Endothelial cell of umbilical vein (primary cell): ENCODE measurements around the gene SRPK1. TPM values are rescaled to one million over a fixed set of nuclear protein-coding genes. Genes with fewer than 3 reads are reported as not detected.
"Not testable (repeated sequence)": the region's sequence is repeated elsewhere in the genome, so short reads cannot be mapped to it uniquely, and the experiment has no call there.

Experiments used
- BruUV-seq: library from RNA; stranded (reverse); fragments of 400-500 nt; replicated peaks from 2 replicates; lab custom pipeline; 2021; lab: Mats Ljungman, UMichigan
- CTCF ChIA-PET: fragments of 300-600, 350-600 bp; sonication (Branson Sonifier 250); formaldehyde crosslinking; loops from one replicate; lab custom pipeline; 2021; ENCODE audit warnings: antibody characterized with exemption, inconsistent platforms; lab: Charles Lee
- POLR2A ChIA-PET: fragments of 300-600, 350-600 bp; sonication (Branson Sonifier 250); formaldehyde crosslinking; loops from one replicate; lab custom pipeline; 2021; ENCODE audit warnings: antibody characterized with exemption, inconsistent platforms; lab: Charles Lee
- DNase-seq: peaks from one replicate; pipeline ENCODE4 v3.0.0-alpha.2; 2011; ENCODE audit warnings: low read depth, low spot score
- FAIRE-seq: peaks from 2 replicates; lab custom pipeline; 2011; peaks lifted over from hg19 to GRCh38; lab: Jason Lieb, UNC
- H2AFZ ChIP-seq: 2 replicates; pipeline ENCODE4 v1.6.0; 2012; ENCODE audit warnings: low read depth, low read length, control low read depth, inconsistent platforms
- H3K27ac ChIP-seq: 2 replicates; pipeline ENCODE4 v1.5.1; 2011; ENCODE audit warnings: low read depth, mild to moderate bottlenecking, control low read depth, low read length, moderate library complexity; ENCODE audit not compliant: insufficient read depth
- H3K27me3 ChIP-seq, 2 experiments: 2 replicates each; pipeline versions ENCODE4 v1.6.0 to v1.6.1; 2011; ENCODE audit warnings: low read length in 2 of 2, mixed read lengths in 1 of 2; ENCODE audit not compliant: control insufficient read depth in 2 of 2, insufficient read depth in 2 of 2
- H3K36me3 ChIP-seq, 2 experiments: 2 replicates in 1 of 2; 3 replicates in 1 of 2; pipeline ENCODE4 v1.5.1; 2011; ENCODE audit warnings: low read length in 2 of 2, mild to moderate bottlenecking in 1 of 2, moderate library complexity in 1 of 2; ENCODE audit not compliant: control insufficient read depth in 2 of 2, insufficient read depth in 2 of 2; ENCODE audit errors: extremely low read depth in 1 of 2
- H3K4me1 ChIP-seq: 3 replicates; pipeline ENCODE4 v1.5.1; 2011; ENCODE audit warnings: mild to moderate bottlenecking, low read length; ENCODE audit not compliant: control insufficient read depth, insufficient read depth; ENCODE audit errors: extremely low read depth
- H3K4me2 ChIP-seq: 2 replicates; pipeline ENCODE4 v1.6.1; 2011; ENCODE audit warnings: low read length, control low read depth, mixed read lengths; ENCODE audit not compliant: insufficient read depth
- H3K4me3 ChIP-seq, 3 experiments: fragments of 200-600 bp in 1 of 3; sonication (generic), shearing (Covaris generic) in 1 of 3; replicated peaks in 1 of 3; 2 replicates each; pipeline ENCODE4 v1.5.1; 2011 to 2016; ENCODE audit warnings: control low read depth in 3 of 3, low read length in 3 of 3, mild to moderate bottlenecking in 2 of 3, inconsistent platforms in 1 of 3, low read depth in 1 of 3, moderate library complexity in 1 of 3; ENCODE audit not compliant: insufficient read depth in 1 of 3
- H3K79me2 ChIP-seq: 2 replicates; pipeline ENCODE4 v1.6.0; 2012; ENCODE audit warnings: low read length, inconsistent platforms; ENCODE audit not compliant: control insufficient read depth, insufficient read depth
- H3K9ac ChIP-seq: replicated peaks from 2 replicates; pipeline ENCODE3; 2011; ENCODE audit warnings: low read length, control low read depth; ENCODE audit not compliant: insufficient read depth; ENCODE audit errors: extremely low read depth
- H3K9me1 ChIP-seq: replicated peaks from 3 replicates; pipeline ENCODE4 v1.6.0; 2011; ENCODE audit warnings: mild to moderate bottlenecking, low read length; ENCODE audit not compliant: control insufficient read depth, insufficient read depth; ENCODE audit errors: extremely low read depth
- H3K9me3 ChIP-seq: replicated peaks from 2 replicates; pipeline ENCODE4 v1.5.1; 2012; ENCODE audit warnings: low read length, inconsistent platforms; ENCODE audit not compliant: control insufficient read depth, insufficient read depth
- H4K20me1 ChIP-seq: replicated peaks from 2 replicates; pipeline ENCODE3; 2011; ENCODE audit warnings: mild to moderate bottlenecking, low read length; ENCODE audit not compliant: control insufficient read depth, insufficient read depth; ENCODE audit errors: extremely low read depth
- FOS ChIP-seq: IDR thresholded peaks from 2 replicates; pipeline ENCODE4 v1.6.1; 2011; ENCODE audit warnings: mild to moderate bottlenecking, low read length, moderate library complexity, borderline replicate concordance; ENCODE audit not compliant: insufficient read depth
- POLR2AphosphoS5 ChIP-seq: IDR thresholded peaks from 2 replicates; pipeline ENCODE4 v1.6.1; 2012; ENCODE audit warnings: low read depth, mild to moderate bottlenecking, control low read depth, low read length, moderate library complexity; ENCODE audit not compliant: insufficient read depth
- dilution Hi-C: fragments of 300-500 bp; cut with MboI; formaldehyde crosslinking; loops from one replicate; pipeline ENCODE4 v1.15.0; 2019; ENCODE audit warnings: low sequenced_read_pairs; ENCODE audit not compliant: extremely low pct_ligation_motif_present
- intact Hi-C: fragments of 100-400 bp; cut with micrococcal nuclease; formaldehyde crosslinking; loops from one replicate; pipeline ENCODE4 v1.10.0; 2022
- polyA plus RNA-seq, 4 experiments: library from polyadenylated mRNA; depleted of rRNA in 3 of 4; stranded (reverse) in 3 of 4; unstranded in 1 of 4; fragments of >200 nt; gene quantifications; 2 replicates each; pipeline versions ENCODE4 v1.2.1 to v1.2.3, GENCODE V29; 2011 to 2012; ENCODE audit warnings: missing spikeins in 1 of 4
- total RNA-seq: library from RNA; stranded (reverse); gene quantifications from 2 replicates; pipeline ENCODE4 v1.2.3, GENCODE V29; 2021
- TF ChIP-seq, protein P1 (sequence below): IDR thresholded peaks from 2 replicates; pipeline ENCODE4 v1.6.1; 2011; ENCODE audit not compliant: insufficient read depth, insufficient read length

Gene SRPK1
- total and polyA plus RNA-seq, 2 donors (not counting 3 experiments of a cell fraction or from before 2014, with no cell fraction given) = 18.9 to 72.7 TPM

DNA sequence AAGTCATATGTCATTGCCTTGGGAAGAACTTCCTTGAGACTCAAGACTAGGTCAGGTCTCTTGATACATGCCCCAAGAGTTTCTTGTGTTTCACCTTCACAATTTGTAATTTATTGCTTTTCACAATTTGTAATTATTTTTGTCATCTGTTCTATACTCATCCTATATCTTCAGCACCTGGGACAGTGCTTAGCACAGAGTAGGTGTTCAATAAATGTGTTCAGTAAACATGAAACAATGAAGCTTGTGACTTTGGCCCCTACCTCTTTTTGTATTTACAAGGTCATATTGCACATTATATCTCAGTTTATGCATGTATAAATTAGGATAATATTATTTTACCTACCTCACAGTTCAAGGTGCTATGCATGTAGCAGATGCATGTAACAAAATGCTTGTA is 21.5 kb upstream of the SRPK1 start:
- no peak overlapping the region for H3K27ac ChIP-seq
- FAIRE-seq = no peak
- BruUV-seq = no TSS peak
- H4K20me1 ChIP-seq = no peaks in the 10 kb centered on the region
- H3K79me2 ChIP-seq = no peaks in the 10 kb centered on the region
- no peaks in the 10 kb centered on the region for H3K4me1 ChIP-seq
- TF ChIP-seq FOS (no peak), POLR2AphosphoS5 (no peak)
- TF ChIP-seq, protein P1, sequence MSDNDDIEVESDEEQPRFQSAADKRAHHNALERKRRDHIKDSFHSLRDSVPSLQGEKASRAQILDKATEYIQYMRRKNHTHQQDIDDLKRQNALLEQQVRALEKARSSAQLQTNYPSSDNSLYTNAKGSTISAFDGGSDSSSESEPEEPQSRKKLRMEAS = no peak
- intact Hi-C loops (no loop called here), dilution Hi-C loops (no loop called here)
- no peak overlapping the region for H2AFZ ChIP-seq
- no peaks in the 10 kb centered on the region for H3K36me3 ChIP-seq
- ChIA-PET CTCF (no interaction called here), POLR2A (no interaction called here)
- H3K9me3 ChIP-seq = no peaks in the 10 kb centered on the region
- no peak overlapping the region for H3K4me3 ChIP-seq
- no peak overlapping the region for H3K4me2 ChIP-seq
- DNase-seq = no peak
- H3K9me1 ChIP-seq = no peaks in the 10 kb centered on the region
- H3K9ac ChIP-seq = no peak overlapping the region
- H3K27me3 ChIP-seq = no peaks in the 10 kb centered on the region

DNA sequence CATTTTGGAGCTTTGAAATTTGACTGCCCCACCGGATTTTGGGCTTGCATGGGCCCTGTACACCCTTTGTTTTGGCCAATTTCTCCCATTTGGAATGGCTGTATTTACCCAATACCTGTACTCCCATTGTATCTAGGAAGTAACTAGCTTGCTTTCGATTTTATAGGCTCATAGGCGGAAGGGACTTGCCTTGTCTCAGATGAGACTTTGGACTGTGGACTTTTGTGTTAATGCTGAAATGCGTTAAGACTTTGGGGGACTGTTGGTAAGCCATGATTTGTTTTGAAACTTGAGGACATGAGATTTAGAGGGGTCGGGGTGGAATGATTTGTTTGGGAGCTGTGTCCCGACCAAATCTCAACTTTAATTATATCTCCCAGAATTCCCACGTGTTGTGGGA is 20.3 kb upstream of the SRPK1 start:
- H3K79me2 ChIP-seq, H3K27ac ChIP-seq, POLR2A ChIA-PET, dilution Hi-C loops, H3K4me3 ChIP-seq, intact Hi-C loops, DNase-seq, H3K9ac ChIP-seq, H3K27me3 ChIP-seq, H4K20me1 ChIP-seq, FAIRE-seq, BruUV-seq, H2AFZ ChIP-seq, H3K9me3 ChIP-seq, H3K4me2 ChIP-seq, H3K4me1 ChIP-seq, H3K9me1 ChIP-seq, H3K36me3 ChIP-seq: not testable (repeated sequence)
- CTCF ChIA-PET = interaction anchor here (0.6 kb wide), 1 partner anchor 125 kb away, joined by 3 read pairs; no protein-coding TSS in a partner anchor

DNA sequence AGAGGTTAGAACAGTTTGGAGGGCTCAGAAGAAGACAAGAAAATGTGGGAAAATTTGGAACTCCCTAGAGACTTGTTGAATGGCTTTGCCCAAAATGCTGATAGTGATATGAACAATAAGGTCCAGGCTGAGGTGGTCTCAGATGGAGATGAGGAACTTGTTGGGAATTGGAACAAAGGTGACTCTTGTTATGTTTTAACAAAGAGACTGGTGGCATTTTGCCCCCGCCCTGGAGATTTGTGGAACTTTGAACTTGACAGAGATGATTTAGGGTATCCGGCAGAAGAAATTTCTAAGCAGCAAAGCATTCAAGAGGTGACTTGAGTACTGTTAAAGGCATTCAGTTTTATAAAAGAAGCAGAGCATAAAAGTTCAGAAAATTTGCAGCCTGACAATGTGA is 19.1 kb upstream of the SRPK1 start:
- DNase-seq, H3K9ac ChIP-seq, H3K27me3 ChIP-seq, BruUV-seq, dilution Hi-C loops, FAIRE-seq, H3K79me2 ChIP-seq, H3K4me1 ChIP-seq, intact Hi-C loops, H3K4me3 ChIP-seq, H3K4me2 ChIP-seq, H3K27ac ChIP-seq, POLR2A ChIA-PET, CTCF ChIA-PET, H3K9me1 ChIP-seq, H3K36me3 ChIP-seq, H2AFZ ChIP-seq, H4K20me1 ChIP-seq, H3K9me3 ChIP-seq: not testable (repeated sequence)

DNA sequence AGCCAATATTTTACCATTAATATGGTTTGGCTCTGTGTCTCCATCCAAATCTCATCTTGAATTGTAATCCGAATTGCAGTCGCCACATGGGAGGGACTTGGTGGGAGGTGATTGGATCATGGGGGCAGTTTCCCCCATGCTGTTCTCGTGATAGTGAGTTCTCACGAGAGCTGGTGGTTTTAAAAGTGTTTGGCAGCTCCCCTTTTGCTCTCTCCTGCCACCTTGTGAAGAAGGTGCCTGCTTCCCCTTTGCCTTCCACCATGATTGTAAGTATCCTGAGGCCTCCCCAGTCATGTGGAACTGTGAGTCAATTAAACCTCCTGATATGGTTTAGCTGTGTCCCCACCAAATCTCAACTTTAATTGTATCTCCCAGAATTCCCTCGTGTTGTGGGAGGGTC is 18.4 kb upstream of the SRPK1 start:
- H3K27ac ChIP-seq, H2AFZ ChIP-seq, H3K4me3 ChIP-seq, BruUV-seq, H3K4me2 ChIP-seq, CTCF ChIA-PET, H3K27me3 ChIP-seq, intact Hi-C loops, H3K9ac ChIP-seq, H3K4me1 ChIP-seq, H3K9me3 ChIP-seq, H4K20me1 ChIP-seq, FAIRE-seq, dilution Hi-C loops, H3K9me1 ChIP-seq, DNase-seq, H3K79me2 ChIP-seq, H3K36me3 ChIP-seq, POLR2A ChIA-PET: not testable (repeated sequence)
